Effector memory CD8-positive, alpha-beta T cell (primary cell): ENCODE measurements around the gene TSFM.

Source experiments
- ATAC-seq: fragments of 150-1000 bp; cut with Tn5 transposase; replicated peaks from 2 replicates; pipeline ENCODE4 v1.10.0; 2021; ENCODE audit warnings: mild to moderate bottlenecking, moderate library complexity
- DNase-seq, 3 experiments: peaks; one replicate each; pipeline ENCODE4 v3.0.0; 2021
- H3K27ac Mint-ChIP-seq, 2 donors: one replicate each; pipeline ENCODE4 v1.8.0; 2022; ENCODE audit warnings: mild to moderate bottlenecking in 2 of 2, mixed read lengths in 2 of 2, moderate library complexity in 2 of 2
- H3K27me3 Mint-ChIP-seq, 2 donors: one replicate each; pipeline ENCODE4 v1.8.0; 2022; ENCODE audit warnings: mixed read lengths in 2 of 2
- H3K36me3 Mint-ChIP-seq: one replicate; pipeline ENCODE4 v1.8.0; 2022; ENCODE audit warnings: mild to moderate bottlenecking, moderate library complexity, mixed read lengths; ENCODE audit not compliant: insufficient read depth
- H3K4me1 Mint-ChIP-seq, 2 donors: one replicate each; pipeline ENCODE4 v1.8.0; 2022; ENCODE audit warnings: low read depth in 2 of 2, mixed read lengths in 2 of 2
- H3K4me3 Mint-ChIP-seq, 2 donors: one replicate each; pipeline ENCODE4 v1.8.0; 2022; ENCODE audit warnings: mild to moderate bottlenecking in 2 of 2, mixed read lengths in 2 of 2, moderate library complexity in 2 of 2
- H3K9me3 Mint-ChIP-seq, 2 donors: one replicate each; pipeline ENCODE4 v1.8.0; 2022; ENCODE audit warnings: mixed read lengths in 2 of 2

The TSFM gene

DNA sequence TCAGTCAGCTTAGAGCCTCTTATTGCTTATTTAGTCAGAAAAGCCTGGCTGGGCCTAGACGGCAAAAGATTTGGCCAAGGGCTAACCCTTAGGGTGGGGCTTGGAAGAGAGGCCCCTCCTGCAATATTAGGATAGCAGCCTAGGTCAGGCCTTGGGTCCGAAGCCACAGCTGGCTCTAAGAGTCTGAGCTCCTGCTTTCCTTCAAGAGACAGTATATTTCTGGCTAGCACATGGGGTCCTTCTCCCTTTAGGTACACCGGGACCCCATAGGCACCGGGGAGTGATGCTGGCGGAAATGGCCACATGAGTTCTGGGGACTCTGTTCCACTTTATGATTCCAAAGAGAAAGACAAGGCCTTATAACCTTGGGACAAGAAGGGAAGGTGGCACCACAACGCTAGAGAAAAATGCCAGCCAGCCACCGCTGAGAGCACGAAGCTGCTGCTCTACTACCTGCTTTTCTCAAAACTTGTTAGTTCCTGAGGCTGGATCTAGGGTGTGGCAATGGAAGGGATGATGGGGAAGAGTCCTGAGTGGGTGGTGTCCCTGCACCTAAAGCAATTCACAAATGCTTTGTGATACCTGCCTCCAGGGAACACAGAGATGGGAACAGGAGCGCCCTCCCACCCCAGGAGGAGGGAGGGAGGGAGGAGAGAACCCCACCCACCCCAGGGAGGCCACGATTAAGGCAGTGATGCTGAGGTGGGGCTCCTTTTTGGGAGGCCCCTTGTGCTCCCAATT, 39.1 kb downstream of the TSFM start:
- no peak for DNase-seq
- peaks cover 7 to 10% of the 10 kb centered on the region in 2 donors for H3K4me1 Mint-ChIP-seq
- peak overlapping the region in 1 of 2 donors; percentile 76 for H3K27ac Mint-ChIP-seq
- H3K27me3 Mint-ChIP-seq, result no peaks in the 10 kb centered on the region
- no peaks in the 10 kb centered on the region for H3K9me3 Mint-ChIP-seq
- H3K4me3 Mint-ChIP-seq, result no peak overlapping the region
- H3K36me3 Mint-ChIP-seq, result peaks cover 39% of the 10 kb centered on the region
- no peak for ATAC-seq

GRCh38 chr12:57822392-57823130, 40.0 kb downstream of the TSFM start:
- DNase-seq (no peak), ATAC-seq (no peak)
- Mint-ChIP-seq H3K27me3 (no peaks in the 10 kb centered on the region), H3K36me3 (peaks cover 49% of the 10 kb centered on the region), H3K9me3 (no peaks in the 10 kb centered on the region), H3K27ac (peak overlapping the region in 1 of 2 donors; percentile 62), H3K4me3 (no peak overlapping the region), H3K4me1 (peaks cover 7 to 13% of the 10 kb centered on the region in 2 donors)

GRCh38 chr12:57823131-57823907, 40.7 kb downstream of the TSFM start:
- Mint-ChIP-seq H3K27ac (peak overlapping the region; percentile 62), H3K4me1 (peaks cover 7 to 13% of the 10 kb centered on the region in 2 donors)

DNA sequence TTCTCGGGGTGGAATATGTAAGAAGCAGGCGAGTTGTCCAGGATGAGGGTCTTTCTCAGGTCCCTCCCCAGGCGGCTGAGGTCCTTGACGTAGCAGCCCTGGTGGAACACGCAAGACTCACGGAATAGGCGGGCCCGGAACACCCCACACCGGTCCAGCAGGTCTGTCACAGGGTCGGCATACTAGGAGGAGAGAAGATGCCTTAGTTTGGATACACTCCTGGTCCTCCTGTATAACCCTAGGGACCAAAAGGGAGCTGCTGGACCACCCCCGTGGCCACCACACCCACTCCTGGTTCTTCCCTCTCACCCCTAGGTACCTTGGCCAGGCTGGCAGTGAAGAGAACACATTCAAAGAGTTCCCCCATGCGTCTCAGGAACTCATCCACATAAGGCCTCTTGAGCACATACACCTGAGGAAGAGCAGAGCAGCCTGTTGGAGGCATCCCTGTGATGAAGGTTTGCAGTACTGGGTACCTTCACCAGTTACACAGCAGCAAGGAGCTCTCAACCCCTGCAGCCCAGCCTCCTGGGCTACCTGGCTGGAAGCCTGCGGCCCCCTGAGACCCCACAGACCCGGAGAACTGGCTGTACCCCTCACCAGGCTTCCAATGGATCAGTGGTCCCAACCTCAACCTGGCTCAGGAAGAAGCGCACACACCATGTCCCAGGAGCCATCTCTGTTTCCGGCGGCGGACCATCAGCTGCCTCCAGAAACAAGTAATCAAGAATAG, 41.5 kb downstream of the TSFM start:
- Mint-ChIP-seq H3K4me3 (no peak overlapping the region), H3K9me3 (no peaks in the 10 kb centered on the region), H3K36me3 (peaks cover 63% of the 10 kb centered on the region), H3K4me1 (peaks cover 9 to 13% of the 10 kb centered on the region in 2 donors), H3K27me3 (no peaks in the 10 kb centered on the region), H3K27ac (peak overlapping the region; percentile 62)
- no peak for DNase-seq
- no peak for ATAC-seq

More at GRCh38 chr12:57823131-57823907, 40.7 kb downstream of the TSFM start:
- H3K36me3 Mint-ChIP-seq, result peaks cover 55% of the 10 kb centered on the region
- no peak for ATAC-seq
- no peaks in the 10 kb centered on the region for H3K27me3 Mint-ChIP-seq
- H3K9me3 Mint-ChIP-seq, result no peaks in the 10 kb centered on the region
- H3K4me3 Mint-ChIP-seq, result no peak overlapping the region
- no peak for DNase-seq

- ATAC-seq (no peak), DNase-seq (no peak)
- no peaks in the 10 kb centered on the region for H3K27me3 Mint-ChIP-seq
- H3K27ac Mint-ChIP-seq, result peak overlapping the region; percentile 61 to 75
- H3K4me3 Mint-ChIP-seq, result no peak overlapping the region
- H3K9me3 Mint-ChIP-seq, result no peaks in the 10 kb centered on the region
- H3K36me3 Mint-ChIP-seq, result peaks cover 64% of the 10 kb centered on the region
- H3K4me1 Mint-ChIP-seq, result peaks cover 16 to 19% of the 10 kb centered on the region in 2 donors
These were observed 42.9 kb downstream of the TSFM start for GRCh38 chr12:57825451-57825850.

- H3K4me1 Mint-ChIP-seq, result peaks cover 15 to 23% of the 10 kb centered on the region in 2 donors
- ATAC-seq (no peak), DNase-seq (no peak)
- peaks cover 69% of the 10 kb centered on the region for H3K36me3 Mint-ChIP-seq
- H3K9me3 Mint-ChIP-seq, result no peaks in the 10 kb centered on the region
- no peak overlapping the region for H3K4me3 Mint-ChIP-seq
- H3K27ac Mint-ChIP-seq, result peak overlapping the region; percentile 61 to 75
- no peaks in the 10 kb centered on the region for H3K27me3 Mint-ChIP-seq
These were observed 43.8 kb downstream of the TSFM start for GRCh38 chr12:57826400-57826799.

DNA sequence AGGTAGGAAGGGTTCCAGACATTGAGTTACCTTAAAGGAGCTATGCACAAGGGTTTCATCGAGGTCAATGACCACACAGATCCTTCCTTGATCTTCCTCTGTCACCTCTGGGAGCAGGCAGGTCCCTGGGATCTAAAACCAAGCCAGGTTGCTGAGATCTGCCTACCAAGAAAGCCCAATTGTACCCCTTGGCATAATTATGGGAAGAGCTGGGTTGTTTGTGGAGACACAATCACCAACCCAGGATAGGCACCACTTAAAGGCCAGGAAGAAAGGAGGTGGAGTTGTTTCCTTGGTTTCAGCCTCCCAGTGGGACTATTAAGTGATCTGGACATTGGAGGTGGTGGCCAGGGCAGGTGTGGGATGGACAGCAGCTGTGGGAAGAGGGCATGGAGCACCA, 44.4 kb downstream of the TSFM start:
- H3K27ac Mint-ChIP-seq, result peak overlapping the region; percentile 61 to 75
- DNase-seq (no peak), ATAC-seq (no peak)
- H3K9me3 Mint-ChIP-seq, result no peaks in the 10 kb centered on the region
- H3K27me3 Mint-ChIP-seq, result no peaks in the 10 kb centered on the region
- peaks cover 20 to 27% of the 10 kb centered on the region in 2 donors for H3K4me1 Mint-ChIP-seq
- H3K36me3 Mint-ChIP-seq, result peaks cover 73% of the 10 kb centered on the region
- no peak overlapping the region for H3K4me3 Mint-ChIP-seq

DNA sequence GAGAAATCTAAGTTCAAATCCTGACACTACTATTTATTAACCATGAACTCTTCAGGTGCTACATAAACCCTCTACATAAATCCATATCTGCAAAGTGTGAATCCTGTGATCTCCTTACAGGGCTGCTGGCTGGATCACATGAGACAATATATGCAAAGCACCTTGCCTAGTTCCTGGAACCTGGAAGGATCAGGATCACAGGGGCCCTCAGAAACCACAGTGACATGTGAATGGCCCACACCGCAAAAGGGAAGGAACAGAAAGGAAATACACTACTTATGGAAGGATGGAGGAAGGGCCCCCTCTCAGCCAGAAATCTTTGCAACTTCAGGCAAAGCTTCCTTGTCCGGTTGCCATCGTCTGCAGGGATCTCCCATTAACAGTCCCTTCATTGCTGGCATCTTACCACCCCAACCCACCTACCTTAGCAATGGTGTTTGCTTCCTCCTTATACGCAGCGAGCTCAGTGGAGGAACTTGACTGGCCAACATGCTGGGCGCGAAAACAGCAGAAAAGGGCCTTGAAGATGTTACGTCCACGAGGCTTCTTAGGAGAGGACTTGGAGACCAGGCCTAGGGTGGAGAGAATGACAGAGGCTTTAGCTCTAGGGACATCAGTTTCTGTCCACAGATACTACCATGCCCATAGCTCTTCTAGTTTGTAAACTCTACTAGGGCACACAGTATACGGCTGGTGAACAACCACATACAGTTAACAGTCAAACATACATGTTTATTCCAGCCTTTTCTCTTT, 46.6 kb downstream of the TSFM start:
- ATAC-seq (no peak), DNase-seq (no peak)
- Mint-ChIP-seq H3K4me3 (no peak overlapping the region), H3K36me3 (peaks cover 51% of the 10 kb centered on the region), H3K27me3 (no peaks in the 10 kb centered on the region), H3K9me3 (no peaks in the 10 kb centered on the region), H3K4me1 (peaks cover 31 to 45% of the 10 kb centered on the region in 2 donors), H3K27ac (peak overlapping the region; percentile 44 to 65)

DNA sequence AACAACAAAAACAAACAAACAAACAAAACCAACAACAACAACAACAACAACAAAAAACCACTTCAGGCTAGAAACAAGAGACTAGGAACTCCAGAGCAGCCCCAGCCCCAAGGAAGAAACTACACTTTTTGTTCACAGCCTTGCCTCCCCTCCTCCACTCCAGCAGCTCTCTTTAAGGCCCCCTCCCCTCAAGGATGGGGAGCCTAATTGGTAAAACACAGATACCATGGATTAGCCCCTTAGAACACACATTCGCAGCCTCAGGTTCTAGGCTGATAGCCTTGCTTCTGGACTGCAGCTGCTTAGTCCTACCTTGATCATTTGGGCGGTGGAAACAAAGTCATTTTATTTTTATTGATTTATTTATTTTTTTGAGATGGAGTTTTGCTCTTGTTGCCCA, 47.8 kb downstream of the TSFM start:
- Mint-ChIP-seq H3K27ac (peak overlapping the region; percentile 44 to 62), H3K4me3 (peak overlapping the region in 1 of 2 donors; percentile 31)

GRCh38 chr12:57832966-57833365, 50.4 kb downstream of the TSFM start:
- peak overlapping the region; percentile 81 to 88 for H3K4me3 Mint-ChIP-seq
- ATAC-seq (no peak), DNase-seq (no peak)

More for the DNA sequence above, 47.8 kb downstream of the TSFM start:
- no peaks in the 10 kb centered on the region for H3K27me3 Mint-ChIP-seq
- no peaks in the 10 kb centered on the region for H3K9me3 Mint-ChIP-seq
- ATAC-seq (no peak), DNase-seq (no peak)
- peaks cover 47% of the 10 kb centered on the region for H3K36me3 Mint-ChIP-seq
- H3K4me1 Mint-ChIP-seq, result peaks cover 37 to 50% of the 10 kb centered on the region in 2 donors

DNA sequence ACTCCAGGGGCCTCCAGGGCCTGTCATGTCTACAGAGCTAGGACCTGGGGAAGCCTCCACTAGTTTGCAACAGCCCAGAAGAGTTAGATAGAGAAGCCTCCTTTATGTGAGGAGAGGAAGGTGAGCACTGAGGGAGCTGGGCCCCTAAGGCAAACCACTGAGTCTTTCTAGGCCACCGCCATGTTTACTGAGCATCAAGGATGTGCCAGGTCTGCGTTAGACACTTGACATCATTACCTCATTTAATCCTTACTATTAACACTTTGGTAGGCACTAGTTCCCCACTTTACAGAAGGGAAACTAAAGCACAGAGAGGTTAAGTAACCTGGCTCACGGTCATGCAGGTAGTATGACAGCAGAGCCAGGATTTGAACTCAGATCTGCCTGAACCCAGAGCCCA, 51.1 kb downstream of the TSFM start:
- no peak for ATAC-seq
- no peaks in the 10 kb centered on the region for H3K27me3 Mint-ChIP-seq
- DNase-seq, result no peak
- H3K4me3 Mint-ChIP-seq, result peak overlapping the region; percentile 61 to 81
- H3K4me1 Mint-ChIP-seq, result peaks cover 62 to 77% of the 10 kb centered on the region in 2 donors
- H3K27ac Mint-ChIP-seq, result peak overlapping the region; percentile 98
- peaks cover 31% of the 10 kb centered on the region for H3K36me3 Mint-ChIP-seq
- H3K9me3 Mint-ChIP-seq, result no peaks in the 10 kb centered on the region

More at GRCh38 chr12:57832966-57833365, 50.4 kb downstream of the TSFM start:
- H3K27me3 Mint-ChIP-seq, result no peaks in the 10 kb centered on the region
- H3K36me3 Mint-ChIP-seq, result peaks cover 38% of the 10 kb centered on the region
- H3K27ac Mint-ChIP-seq, result peak overlapping the region; percentile 98
- H3K4me1 Mint-ChIP-seq, result peaks cover 54 to 70% of the 10 kb centered on the region in 2 donors
- no peaks in the 10 kb centered on the region for H3K9me3 Mint-ChIP-seq

DNA sequence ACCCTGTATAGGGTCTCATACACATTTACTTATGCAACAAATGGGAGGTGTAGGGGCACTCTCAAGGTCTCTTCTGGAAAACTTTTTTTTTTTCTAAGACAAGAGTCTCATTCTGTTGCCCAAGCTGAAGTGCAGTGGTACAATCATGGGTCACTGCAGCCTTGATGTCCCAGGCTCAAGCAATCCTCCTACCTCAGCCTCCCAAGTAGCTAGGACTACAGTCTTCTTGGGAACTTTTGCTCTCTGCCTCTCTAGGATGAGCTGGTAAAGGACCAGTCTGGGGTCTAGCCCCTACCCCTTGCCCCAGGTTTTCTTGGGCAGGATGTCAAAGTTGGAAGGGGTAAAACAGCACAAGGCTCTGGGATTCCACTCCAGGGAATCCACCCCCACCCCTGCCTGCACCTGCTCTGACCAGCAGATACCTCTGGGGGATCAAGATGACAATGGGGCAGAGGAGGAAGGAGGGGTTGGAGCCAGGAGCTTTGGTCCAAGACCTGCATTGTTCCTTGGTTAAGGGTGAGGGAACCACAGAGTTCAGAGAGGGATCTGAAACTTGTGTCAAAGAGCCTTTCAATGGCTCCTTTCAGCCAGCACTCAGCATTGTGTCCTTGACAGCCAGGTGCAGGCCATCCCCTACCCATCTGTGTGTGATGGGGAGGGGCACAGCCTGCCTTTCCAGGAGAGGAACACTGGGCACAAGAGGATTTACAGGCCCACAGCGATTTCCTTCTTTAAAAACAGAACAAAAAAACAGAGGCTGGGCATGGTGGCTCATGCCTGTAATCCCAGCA, 51.7 kb downstream of the TSFM start:
- peaks cover 68 to 79% of the 10 kb centered on the region in 2 donors for H3K4me1 Mint-ChIP-seq
- H3K36me3 Mint-ChIP-seq, result peaks cover 25% of the 10 kb centered on the region
- peak overlapping the region; percentile 61 to 81 for H3K4me3 Mint-ChIP-seq
- no peak for ATAC-seq
- H3K27me3 Mint-ChIP-seq, result no peaks in the 10 kb centered on the region
- H3K9me3 Mint-ChIP-seq, result no peaks in the 10 kb centered on the region
- H3K27ac Mint-ChIP-seq, result peak overlapping the region; percentile 98
- no peak for DNase-seq
